ENCODE results near the gene FBXO44.

DNA sequence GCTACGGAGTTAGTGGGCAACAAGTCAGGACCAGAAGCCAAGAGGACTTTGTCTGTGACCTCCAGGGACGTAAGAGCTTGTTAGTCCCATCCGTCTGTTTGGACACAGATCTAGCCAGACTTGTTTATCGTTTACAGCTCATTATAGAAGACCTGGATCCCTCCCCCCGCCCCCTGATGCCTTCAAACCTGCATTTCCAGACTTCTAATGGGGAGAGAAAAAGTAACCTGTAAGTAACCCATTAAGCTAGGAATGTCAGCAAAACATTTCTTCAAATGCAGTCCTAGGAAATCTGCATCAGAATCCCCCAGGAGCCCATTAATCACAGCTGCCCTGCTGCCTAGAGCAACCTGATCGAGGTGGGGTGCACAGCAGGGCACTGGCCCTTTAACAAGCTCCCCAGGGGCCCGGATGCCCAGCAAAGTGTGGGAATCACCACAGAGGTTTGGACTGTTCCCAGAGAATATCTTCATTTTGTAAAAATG is 27.7 kb downstream of the FBXO44 start:
- no peak for TF ChIP-seq YY1 (IDR thresholded peaks at IDR 0.05; ENCODE audit: insufficient read depth, insufficient read length)
- no peak for TF ChIP-seq SUZ12 (IDR thresholded peaks at IDR 0.05; ENCODE audit: extremely low read depth, insufficient read depth, insufficient read length)

Data from NT2/D1 (cell line).